ENCODE results near the gene NUP133.
A peak's percentile ranks its signal among the peaks of the same experiment; 100 is the strongest.
"Not testable (repeated sequence)": the region's sequence is repeated elsewhere in the genome, so short reads cannot be mapped to it uniquely, and the experiment has no call there.

NUP133 gene

GRCh38 chr1:229509576-229509975, 1.4 kb upstream of the NUP133 start:
- DNase-seq (ENCODE audit: low spot score): no peak

DNA sequence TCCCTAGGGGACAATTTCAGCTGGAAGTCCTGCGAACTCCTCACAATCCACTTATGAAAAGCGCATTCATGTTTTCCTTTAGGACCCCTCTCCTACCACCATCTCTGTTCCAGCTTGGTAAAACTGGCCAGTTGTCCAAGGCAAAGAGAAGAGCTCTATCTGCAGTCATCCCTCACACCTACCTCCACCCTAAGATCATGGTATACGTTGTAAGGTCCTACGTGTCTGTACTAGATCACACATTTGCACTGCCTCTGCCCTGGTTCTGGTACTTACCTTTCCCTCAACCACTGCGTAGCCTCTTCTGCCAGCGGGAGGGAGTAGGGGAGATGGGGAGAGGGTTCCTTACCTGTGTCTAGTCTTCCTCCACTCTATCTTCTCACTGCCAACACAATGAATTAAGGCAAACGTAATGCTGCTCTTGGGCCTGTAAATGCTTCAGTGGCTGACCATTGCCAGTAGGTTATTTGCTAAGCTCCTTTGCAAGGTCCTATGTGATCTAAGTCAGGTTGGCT, 739 bp upstream of the NUP133 start:
- peak; percentile 6 for DNase-seq (ENCODE audit: low spot score)

DNA sequence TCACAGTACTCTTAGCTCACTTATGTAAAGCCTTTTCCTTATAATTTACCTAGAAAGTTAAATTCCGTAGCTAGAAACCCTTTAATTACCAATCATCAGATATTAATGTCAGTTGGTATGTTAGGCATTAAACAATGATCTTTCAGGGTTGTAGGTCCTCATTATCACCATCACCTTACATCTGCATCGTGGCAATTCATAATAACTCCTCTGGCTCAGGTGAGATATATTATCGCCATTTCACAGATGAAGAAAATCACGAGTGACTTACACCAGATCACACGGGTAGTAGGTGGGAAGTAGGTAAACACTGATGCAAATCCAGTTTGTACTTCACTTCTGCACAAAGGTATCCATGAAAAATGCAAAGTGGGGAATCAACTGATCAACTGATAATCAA, 639 bp downstream of the NUP133 start:
- no peak for DNase-seq (ENCODE audit: low spot score)

- no peak for DNase-seq (ENCODE audit: low spot score)
Observed at GRCh38 chr1:229506633-229507032, 1.5 kb downstream of the NUP133 start.

GRCh38 chr1:229495782-229496181, 12.4 kb downstream of the NUP133 start:
- no peak for DNase-seq (ENCODE audit: low spot score)

GRCh38 chr1:229487181-229487580, 21.0 kb downstream of the NUP133 start:
- DNase-seq (ENCODE audit: low spot score): no peak

- DNase-seq (ENCODE audit: low spot score): no peak
Observed at GRCh38 chr1:229485318-229485717, 22.8 kb downstream of the NUP133 start.

- DNase-seq (ENCODE audit: low spot score): no peak
Observed at GRCh38 chr1:229482511-229482910, 25.6 kb downstream of the NUP133 start.

DNA sequence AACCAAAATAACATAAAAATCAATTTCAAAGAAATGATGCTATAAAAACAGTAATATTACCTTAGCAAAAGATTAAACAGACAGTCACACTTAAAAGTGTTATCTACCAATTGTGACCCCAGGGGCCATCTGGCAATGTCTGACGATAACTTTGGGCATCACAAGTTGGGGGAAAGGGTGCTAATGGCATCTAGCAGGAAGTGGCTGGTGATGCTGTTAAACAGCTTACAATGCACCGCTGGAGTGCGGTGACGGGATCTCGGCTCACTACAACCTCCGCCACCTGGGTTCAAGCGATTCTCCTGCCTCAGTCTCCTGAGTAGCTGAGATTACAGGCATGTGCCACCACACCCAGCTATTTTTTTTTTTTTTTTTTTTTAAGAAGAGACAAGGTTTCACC, 27.6 kb downstream of the NUP133 start:
- DNase-seq (ENCODE audit: low spot score): no peak

GRCh38 chr1:229479660-229480399, 28.3 kb downstream of the NUP133 start:
- DNase-seq (ENCODE audit: low spot score): peak; percentile 70

DNA sequence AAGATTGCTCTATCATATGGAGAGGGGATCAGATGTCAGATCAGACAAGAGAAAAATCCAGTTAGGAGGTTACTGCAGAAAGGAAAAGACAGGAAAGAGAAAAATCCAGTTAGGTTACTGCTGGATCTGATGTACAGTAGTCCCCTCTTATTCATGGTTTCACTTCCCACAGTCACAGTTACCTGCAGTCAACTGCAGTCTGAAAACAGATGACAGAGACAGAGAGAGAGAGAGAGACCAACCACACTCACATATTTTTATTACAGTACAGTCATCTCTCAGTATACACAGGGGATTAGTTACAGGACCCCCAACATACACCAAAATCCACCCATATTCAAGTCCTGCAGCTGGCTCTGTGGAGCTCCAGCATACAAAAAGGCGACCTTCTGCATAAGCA, 29.3 kb downstream of the NUP133 start:
- DNase-seq (ENCODE audit: low spot score): peak; percentile 20

DNA sequence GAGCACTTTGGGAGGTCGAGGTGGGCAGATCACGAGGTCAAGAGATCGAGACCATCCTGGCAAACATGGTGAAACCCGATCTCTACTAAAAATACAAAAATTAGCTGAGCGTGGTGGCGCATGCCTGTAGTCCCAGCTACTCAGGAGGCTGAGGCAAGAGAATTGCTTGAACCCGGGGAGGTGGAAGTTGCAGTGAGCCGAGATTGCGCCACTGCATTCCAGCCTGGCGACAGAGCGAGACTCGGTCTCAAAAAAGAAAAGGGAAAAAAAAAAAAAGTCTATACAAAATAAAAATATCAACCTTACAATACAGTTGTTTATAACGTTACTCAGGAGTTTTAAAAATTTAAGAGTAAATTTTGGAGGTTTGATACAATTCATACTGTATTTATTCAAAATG, 32.3 kb downstream of the NUP133 start:
- not testable (repeated sequence) for DNase-seq (ENCODE audit: low spot score)

DNA sequence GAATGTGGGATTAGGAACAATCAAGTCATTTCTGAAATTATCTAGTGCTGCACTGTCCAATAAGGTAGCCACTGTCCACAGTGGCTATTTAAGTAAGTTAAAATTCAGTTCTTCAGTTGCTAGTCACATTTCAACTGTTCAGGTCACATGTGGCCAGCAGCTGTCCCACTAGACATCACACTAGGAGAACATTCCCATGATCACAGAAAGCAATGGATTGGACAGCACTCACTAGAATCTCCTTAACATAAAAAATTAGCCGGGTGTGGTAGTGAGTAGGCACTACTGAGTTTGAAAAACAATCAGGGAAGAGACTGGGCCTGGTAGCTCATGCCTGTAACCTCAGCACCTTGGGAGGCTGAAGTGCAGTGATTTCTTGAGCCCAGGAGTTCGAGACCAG, 33.6 kb downstream of the NUP133 start:
- DNase-seq (ENCODE audit: low spot score): no peak

DNA sequence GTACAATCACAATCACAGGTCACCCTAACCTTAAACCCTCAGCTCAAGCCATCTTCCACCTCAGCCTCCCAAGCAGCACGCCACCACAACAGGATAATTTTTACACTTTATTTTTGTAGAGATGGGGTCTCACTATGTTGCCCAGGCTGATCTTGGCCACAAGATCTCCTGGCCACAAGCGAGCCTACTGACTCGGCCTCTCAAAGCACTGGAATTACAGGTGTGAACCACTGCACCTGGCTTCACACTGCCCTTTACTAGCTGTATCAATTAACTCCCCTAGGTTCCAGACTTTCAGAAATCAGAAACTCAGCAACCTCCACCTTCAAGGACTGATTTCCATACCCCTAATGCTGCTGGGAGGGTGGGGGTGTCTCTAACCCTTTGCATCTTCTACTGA, 37.0 kb downstream of the NUP133 start:
- DNase-seq (ENCODE audit: low spot score): no peak

GRCh38 chr1:229470406-229471043, 37.6 kb downstream of the NUP133 start:
- no peak for DNase-seq (ENCODE audit: low spot score)

GRCh38 chr1:229466887-229467286, 41.3 kb downstream of the NUP133 start:
- DNase-seq (ENCODE audit: low spot score): no peak

DNA sequence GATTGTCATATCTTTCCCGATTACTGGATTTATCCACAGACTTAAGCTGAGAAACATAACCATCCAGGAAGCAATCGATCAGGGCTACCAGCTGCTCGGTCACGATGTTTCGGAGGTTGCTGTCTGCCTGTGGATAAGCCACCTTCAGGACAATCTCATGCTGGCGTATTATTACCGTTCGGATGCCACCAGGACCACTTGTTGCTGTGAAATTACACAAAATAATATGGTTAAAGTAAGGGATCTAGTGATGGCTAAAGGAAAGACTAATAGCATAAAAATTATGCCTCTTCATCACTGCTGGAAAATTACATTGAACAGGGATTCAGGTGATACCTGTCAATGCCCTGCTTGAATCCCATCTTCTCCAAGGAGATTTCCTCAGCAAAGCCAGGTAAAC, 43.5 kb downstream of the NUP133 start:
- no peak for DNase-seq (ENCODE audit: low spot score)

GRCh38 chr1:229461032-229461668, 47.0 kb downstream of the NUP133 start:
- no peak for DNase-seq (ENCODE audit: low spot score)

DNA sequence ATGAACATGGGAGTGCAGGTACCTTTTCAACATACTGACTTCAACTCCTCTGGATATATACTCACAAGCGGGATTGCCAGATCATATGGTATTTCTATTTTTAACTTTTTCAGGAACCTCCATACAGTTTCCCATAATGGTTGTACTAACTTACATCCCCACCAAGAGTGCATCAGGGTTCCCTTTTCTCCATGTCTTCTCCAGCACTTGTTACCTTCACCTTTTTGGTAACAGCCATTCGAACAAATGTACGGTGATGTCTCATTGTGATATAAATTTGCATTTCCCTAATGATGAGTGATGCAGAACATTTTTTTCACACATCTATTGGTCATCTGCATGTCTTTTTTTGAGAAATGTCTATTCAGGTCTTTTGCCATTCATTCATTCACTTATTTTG, 48.3 kb downstream of the NUP133 start:
- DNase-seq (ENCODE audit: low spot score): no peak

- DNase-seq (ENCODE audit: low spot score): no peak
Observed at GRCh38 chr1:229457436-229457835, 50.7 kb downstream of the NUP133 start.

DNA sequence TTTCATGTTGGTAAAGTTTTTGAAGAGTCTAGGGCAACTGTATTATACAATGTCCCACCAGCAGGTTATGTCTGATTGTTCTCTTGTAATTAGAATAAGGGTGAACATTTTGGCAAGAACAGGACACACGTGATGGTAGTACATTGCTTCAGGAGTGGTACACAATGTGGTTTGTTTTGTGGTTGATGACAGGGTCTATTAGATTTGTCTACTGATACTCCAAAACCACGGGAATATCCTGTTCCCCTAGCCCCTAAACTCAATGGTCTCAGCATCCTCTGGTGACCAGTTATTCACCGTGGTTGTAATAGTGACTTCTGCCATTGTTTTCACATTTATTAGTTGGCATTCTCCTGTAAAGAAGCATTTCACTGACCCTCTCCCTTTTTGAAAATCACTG, 52.1 kb downstream of the NUP133 start:
- no peak for DNase-seq (ENCODE audit: low spot score)

DNA sequence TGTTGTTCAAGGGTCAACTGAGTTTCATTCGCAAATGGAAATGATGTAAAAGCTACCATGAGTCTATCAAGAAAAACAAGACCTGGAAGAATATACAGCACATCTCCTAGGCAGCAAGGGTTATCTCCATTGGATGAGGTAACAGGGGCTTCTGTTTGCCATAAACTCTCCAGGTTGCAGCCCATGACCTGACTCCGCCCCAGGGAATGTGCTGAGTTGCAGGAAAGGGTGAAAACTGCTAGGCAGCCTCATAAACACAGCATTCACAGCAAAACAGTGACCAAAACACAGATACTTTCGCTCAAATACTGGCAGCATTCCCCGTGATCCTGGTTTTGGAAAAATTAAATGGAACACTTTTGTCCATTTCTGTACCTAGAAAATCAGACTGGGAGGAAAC, 54.1 kb downstream of the NUP133 start:
- no peak for DNase-seq (ENCODE audit: low spot score)
